Right lobe of liver (tissue), 4 donors: ENCODE measurements around the gene NRIP3.

Experiments used
- CTCF ChIP-seq, 4 donors: fragments of 200-600 bp in 3 of 4; fragments of 450-650 bp in 1 of 4; IDR thresholded peaks; one replicate each; pipeline versions ENCODE4 v1.5.1 to v1.8.0; 2016 to 2022; ENCODE audit warnings: antibody characterized with exemption in 4 of 4, mild to moderate bottlenecking in 2 of 4
- POLR2A ChIP-seq: fragments of 450-650 bp; IDR thresholded peaks from one replicate; pipeline ENCODE4 v1.6.1; 2017; ENCODE audit warnings: antibody characterized with exemption, mild to moderate bottlenecking
- donor health status: DM: no; HTN: no; CAD: no.
- donor health status: DM: no; HTN: no; CAD: no.
- donor health status: DM: no; HTN: yes; CAD: no.

GRCh38 chr11:9003573-9004182, at the start of gene NRIP3:
- TF ChIP-seq CTCF (IDR thresholded peaks at IDR 0.05) = no peak
- no peak for TF ChIP-seq POLR2A
